HG03442 (cell line): Measurements from ENCODE around the gene GALNT7.
A peak's percentile ranks its signal among the peaks of the same experiment; 100 is the strongest.
"Not testable (repeated sequence)": the region's sequence is repeated elsewhere in the genome, so short reads cannot be mapped to it uniquely, and the experiment has no call there.

Experiments used
- ATAC-seq: cut with Tn5 transposase; IDR thresholded peaks from one replicate; pipeline ENCODE4 v1.9.1; 2021; ENCODE audit warnings: mild to moderate bottlenecking, moderate library complexity; ENCODE audit not compliant: unreplicated experiment

The GALNT7 gene

GRCh38 chr4:173165706-173166105 lies 2.9 kb upstream of the GALNT7 start:
- ATAC-seq = no peak

- no peak for ATAC-seq
Observed at GRCh38 chr4:173166491-173166890, 2.1 kb upstream of the GALNT7 start.

GRCh38 chr4:173167758-173168395 lies 734 bp upstream of the GALNT7 start:
- peak; percentile 14 for ATAC-seq

GRCh38 chr4:173169178-173169427 lies 492 bp downstream of the GALNT7 start:
- ATAC-seq = no peak

DNA sequence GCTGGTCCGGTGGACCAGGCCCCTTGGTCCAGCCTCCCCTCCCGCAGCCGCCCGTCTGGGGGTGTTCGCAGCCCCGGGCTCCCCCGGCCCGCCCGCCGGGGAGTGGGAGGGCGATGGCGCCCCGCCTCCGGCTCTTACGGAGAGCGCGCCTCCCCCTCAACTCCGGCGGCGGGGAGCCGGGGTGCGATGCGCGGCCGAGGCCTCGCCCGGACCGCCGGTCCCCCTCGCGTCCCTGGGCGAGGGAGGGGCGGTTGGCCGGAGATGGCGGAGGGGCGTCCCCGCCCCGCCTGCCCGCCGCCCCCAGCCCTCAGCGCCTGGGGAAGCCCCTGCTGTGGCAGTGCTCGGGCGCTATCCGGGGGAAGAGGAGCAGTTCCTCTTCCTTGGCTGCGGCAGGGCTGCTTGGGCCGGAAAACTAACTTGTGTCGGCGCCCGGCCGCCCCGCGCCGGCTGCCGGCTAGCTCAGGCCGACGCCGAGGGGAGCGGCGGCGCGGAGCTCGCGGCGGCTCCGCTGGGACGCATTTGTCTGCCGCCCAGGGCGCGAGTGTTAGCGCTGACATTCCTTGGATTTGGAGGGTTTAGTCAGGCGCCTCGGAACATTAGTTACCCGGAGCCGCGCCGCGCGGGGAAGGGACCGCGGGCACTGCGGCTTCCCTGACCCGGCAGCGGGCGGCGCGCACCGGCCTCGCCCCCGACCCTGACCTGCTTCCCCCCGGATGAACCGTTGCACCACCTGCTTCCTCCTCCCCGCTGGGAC lies 994 bp downstream of the GALNT7 start:
- peak; percentile 57 for ATAC-seq

- ATAC-seq = no peak
Observed at GRCh38 chr4:173170182-173170778, 1.7 kb downstream of the GALNT7 start.

GRCh38 chr4:173171098-173171497 lies 2.5 kb downstream of the GALNT7 start:
- no peak for ATAC-seq

DNA sequence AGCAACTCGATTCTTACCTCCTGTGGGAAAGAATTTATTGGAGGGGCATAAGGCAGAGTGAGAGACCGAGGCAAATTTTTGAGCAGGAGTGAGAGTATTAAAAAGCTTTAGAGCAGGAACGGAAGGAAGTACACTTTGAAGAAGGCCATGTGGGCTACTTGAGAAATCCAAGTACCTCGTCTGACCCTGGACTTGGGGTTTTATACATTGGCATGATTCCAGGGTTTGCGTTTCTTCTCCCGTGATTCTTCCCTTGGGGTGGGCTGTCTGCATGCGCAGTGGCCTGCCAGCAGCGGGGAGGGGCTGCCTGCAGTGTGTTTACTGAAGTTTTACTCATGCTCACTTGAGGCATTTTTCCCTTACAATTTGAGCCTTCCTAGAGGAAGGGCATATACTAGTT lies 3.4 kb downstream of the GALNT7 start:
- ATAC-seq = no peak

- no peak for ATAC-seq
Observed at GRCh38 chr4:173174184-173174583, 5.6 kb downstream of the GALNT7 start.

DNA sequence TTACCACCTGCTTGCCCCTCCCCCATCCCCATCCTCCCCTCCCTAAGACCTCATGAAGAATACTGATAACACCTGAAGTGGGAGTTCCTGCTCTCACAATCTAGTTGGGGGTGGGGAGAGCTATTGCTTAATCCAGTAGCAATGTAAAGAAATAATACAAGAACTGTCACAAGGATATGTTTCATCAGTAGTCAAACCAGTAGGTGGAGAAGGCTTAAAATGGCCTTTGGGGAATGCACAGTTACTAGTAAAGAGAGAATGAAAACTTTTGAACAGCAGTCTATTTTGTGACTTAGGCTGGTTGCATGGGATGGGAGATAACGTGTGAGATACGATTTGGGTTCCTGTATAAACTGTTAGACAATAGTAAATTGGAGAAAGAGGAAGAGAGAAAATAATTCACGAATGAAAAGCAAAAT lies 6.0 kb downstream of the GALNT7 start:
- ATAC-seq = no peak

DNA sequence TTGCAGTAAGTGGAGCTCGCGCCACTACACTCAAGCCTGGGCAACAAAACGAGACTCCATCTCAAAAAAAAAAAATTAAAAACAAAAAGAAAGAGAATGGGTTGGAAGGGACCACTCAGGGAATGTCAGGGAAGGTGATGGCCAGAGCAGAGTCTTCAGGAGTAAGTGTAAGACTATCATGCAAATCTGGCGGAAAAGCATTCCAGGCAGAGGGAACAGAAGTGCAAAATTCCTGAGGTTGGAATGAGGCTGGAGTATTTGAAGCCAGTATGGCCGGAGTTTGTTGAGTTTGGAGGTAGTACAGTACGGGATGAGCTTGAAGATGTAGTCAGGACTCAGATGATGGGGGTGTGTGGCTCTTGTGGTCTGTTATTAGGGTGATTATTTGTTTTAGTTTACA lies 7.4 kb downstream of the GALNT7 start:
- ATAC-seq = no peak

DNA sequence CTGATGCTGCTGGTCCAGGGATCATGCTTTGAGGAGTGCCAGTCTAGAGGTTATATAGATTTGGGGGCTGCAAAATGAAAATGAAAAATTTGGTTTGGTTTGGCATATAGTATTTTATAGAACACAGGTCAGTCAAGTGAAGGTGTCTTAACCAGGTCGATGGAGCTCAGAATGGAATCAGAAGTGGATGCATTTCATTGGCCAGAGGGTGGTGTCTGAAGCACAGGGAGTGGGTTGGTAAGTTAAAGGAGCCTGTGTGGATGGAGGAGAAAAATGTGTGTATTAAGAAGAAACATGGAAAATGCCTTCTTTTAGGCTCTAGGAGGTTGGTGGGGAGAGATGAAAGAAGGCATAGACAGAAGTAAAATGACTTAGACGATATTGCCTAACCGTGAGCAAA lies 8.6 kb downstream of the GALNT7 start:
- ATAC-seq = no peak

DNA sequence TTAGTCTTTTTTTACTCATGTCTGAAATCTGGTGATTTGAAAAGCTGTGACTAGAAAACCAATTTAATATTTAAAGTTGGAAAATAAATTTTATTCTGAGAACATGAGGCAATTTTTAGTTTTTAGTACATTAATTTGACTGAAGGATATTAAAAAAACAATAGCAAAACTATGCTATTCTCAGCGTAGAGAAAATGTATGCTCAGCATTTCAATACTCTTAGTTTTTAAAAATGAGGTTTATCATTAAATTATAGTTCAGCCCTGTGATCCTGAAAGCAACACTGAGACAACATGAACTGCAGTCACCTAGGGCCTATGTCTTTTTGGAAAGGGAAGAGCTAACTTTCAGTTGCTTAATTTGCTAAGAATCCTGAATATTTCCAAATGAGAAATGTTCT lies 9.5 kb downstream of the GALNT7 start:
- ATAC-seq = no peak

DNA sequence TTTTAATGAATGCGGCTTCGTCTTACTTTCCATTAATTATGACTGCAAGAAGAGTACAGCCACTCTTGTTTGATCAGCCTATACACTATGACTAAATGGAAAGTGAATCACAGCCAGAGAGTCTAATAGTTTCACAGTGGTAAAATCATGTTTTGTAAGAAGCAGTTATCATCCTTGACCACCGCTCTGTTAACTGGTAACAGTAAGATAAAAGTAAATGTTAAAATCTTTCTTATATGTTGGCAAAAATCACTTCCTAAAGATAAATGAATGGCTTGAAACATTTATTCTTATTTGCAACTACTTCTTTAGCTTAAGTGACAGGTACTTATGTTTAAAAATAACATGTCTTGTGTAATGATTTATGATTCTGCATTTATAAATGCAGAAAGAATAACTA lies 13.2 kb downstream of the GALNT7 start:
- ATAC-seq = peak; percentile 51

DNA sequence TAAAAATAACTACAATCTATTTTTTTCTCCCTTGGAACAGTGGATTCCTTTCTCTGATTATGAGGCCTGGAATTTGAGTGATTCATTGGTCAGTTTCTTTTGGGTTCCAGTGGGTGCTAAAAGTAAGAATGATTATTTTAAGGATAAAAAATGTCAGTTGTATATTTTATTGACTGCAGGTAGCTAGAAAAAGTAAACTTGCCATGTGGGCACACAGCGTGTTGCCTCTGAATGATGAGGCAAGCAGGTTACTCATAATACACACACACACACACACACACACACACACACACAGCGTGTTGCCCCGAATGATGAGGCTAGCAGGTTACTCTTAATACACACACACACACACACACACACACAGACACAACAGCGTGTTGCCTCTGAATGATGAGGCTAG lies 13.8 kb downstream of the GALNT7 start:
- no peak for ATAC-seq

GRCh38 chr4:173183659-173184247 lies 15.1 kb downstream of the GALNT7 start:
- not testable (repeated sequence) for ATAC-seq

DNA sequence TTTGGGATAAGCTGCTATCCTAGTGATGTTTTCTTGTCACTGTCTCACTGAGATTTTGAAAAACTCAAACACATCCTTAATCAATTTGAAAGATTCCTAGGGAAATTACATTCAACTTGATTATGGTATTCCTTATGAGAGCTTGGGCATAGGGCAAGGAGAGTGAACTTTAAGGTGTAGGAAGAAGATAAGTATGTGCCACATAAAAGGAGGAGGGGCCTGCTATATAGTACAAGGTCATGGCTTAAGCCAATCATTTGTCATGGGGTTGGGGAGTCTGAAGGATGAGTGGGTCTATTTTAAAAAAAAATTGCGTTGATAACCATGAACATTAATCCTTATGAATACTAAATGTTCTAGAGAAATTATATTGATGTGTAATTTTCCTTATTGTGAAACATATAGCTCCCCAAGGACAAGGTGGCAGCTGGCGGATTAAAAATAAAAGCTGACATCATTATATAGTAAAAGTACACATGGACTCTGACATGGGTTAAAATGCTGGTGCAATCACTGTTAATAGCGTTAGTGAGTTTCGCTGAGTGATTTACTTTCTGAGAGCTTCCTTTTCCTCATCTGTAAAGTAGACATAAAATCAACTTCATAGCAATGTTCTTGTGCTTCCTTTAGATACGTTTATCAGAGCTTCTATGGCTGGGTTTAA lies 17.4 kb downstream of the GALNT7 start:
- ATAC-seq = no peak

GRCh38 chr4:173187732-173188131 lies 19.1 kb downstream of the GALNT7 start:
- no peak for ATAC-seq

- no peak for ATAC-seq
Observed at GRCh38 chr4:173188648-173189047, 20.0 kb downstream of the GALNT7 start.

GRCh38 chr4:173189117-173189693 lies 20.6 kb downstream of the GALNT7 start:
- no peak for ATAC-seq

GRCh38 chr4:173191623-173192041 lies 23.0 kb downstream of the GALNT7 start:
- no peak for ATAC-seq
